Type B pancreatic cell (in vitro differentiated cells): ENCODE data around the gene FTSJ3. TPM values are rescaled to one million over a fixed set of nuclear protein-coding genes. Genes with fewer than 3 reads are reported as not detected.
A peak's percentile ranks its signal among the peaks of the same experiment; 100 is the strongest.

Experiments used
- DNase-seq: peaks from one replicate; pipeline ENCODE4 v3.0.0; 2021; ENCODE audit warnings: mixed read lengths; ENCODE audit not compliant: unreplicated experiment; ENCODE audit errors: extremely low spot score
- H3K27ac Mint-ChIP-seq: 2 replicates; pipeline ENCODE4 v1.8.0; 2021; ENCODE audit warnings: mild to moderate bottlenecking, mixed read lengths
- H3K27me3 Mint-ChIP-seq: 2 replicates; pipeline ENCODE4 v1.8.0; 2021; ENCODE audit warnings: mixed read lengths
- H3K36me3 Mint-ChIP-seq: 2 replicates; pipeline ENCODE4 v1.8.0; 2021; ENCODE audit warnings: mixed read lengths
- H3K4me1 Mint-ChIP-seq: one replicate; pipeline ENCODE4 v1.8.0; 2021; ENCODE audit warnings: mixed read lengths; ENCODE audit not compliant: unreplicated experiment
- H3K4me3 Mint-ChIP-seq: 2 replicates; pipeline ENCODE4 v1.8.0; 2021; ENCODE audit warnings: mild to moderate bottlenecking, mixed read lengths
- H3K9me3 Mint-ChIP-seq: 2 replicates; pipeline ENCODE4 v1.8.0; 2021; ENCODE audit warnings: mixed read lengths
- CTCF ChIP-seq: fragments of 200-600 bp; sonication (generic); conservative IDR thresholded peaks from 2 replicates; pipeline ENCODE4 v1.5.0; 2021; ENCODE audit warnings: antibody characterized with exemption, mild to moderate bottlenecking
- total RNA-seq: library from RNA; stranded (reverse); gene quantifications from 2 replicates; pipeline ENCODE4 v1.2.1, GENCODE V29; 2021; ENCODE audit warnings: low replicate concordance

Gene FTSJ3
- total RNA-seq, 1 donor from 2014 or later: 45.2 TPM

- Mint-ChIP-seq H3K36me3 (no peaks in the 10 kb centered on the region), H3K9me3 (no peaks in the 10 kb centered on the region), H3K4me3 (peak within 1 kb of the TSS; percentile 97), H3K4me1 (peaks cover 33% of the 10 kb centered on the region), H3K27me3 (peaks cover 8% of the 10 kb centered on the region), H3K27ac (peak within 1 kb of the TSS; percentile 94)
- no peak for TF ChIP-seq CTCF
- DNase-seq: peak; percentile 98
Observed at GRCh38 chr17:63842540-63843386, 15.3 kb upstream of the FTSJ3 start, which contains the start of gene SMARCD2. SMARCD2 (minus strand) TSS chr17:63842685; CDS start chr17:63842674, 11 bp downstream.

- no peaks in the 10 kb centered on the region for H3K36me3 Mint-ChIP-seq
- TF ChIP-seq CTCF: no peak
- peak overlapping the region; percentile 94 for H3K27ac Mint-ChIP-seq
- peak overlapping the region; percentile 97 for H3K4me3 Mint-ChIP-seq
- peaks cover 8% of the 10 kb centered on the region for H3K27me3 Mint-ChIP-seq
- H3K9me3 Mint-ChIP-seq: no peaks in the 10 kb centered on the region
- peaks cover 33% of the 10 kb centered on the region for H3K4me1 Mint-ChIP-seq
- no peak for DNase-seq
Observed at GRCh38 chr17:63842173-63842539, 14.7 kb upstream of the FTSJ3 start.

- Mint-ChIP-seq H3K4me1 (peaks cover 33% of the 10 kb centered on the region), H3K36me3 (peaks cover 3% of the 10 kb centered on the region), H3K9me3 (no peaks in the 10 kb centered on the region), H3K27ac (peak overlapping the region; percentile 94), H3K4me3 (peak overlapping the region; percentile 97), H3K27me3 (peaks cover 8% of the 10 kb centered on the region)
- no peak for TF ChIP-seq CTCF
- no peak for DNase-seq
Observed at GRCh38 chr17:63841350-63842172, 14.1 kb upstream of the FTSJ3 start.

- H3K4me3 Mint-ChIP-seq: peak overlapping the region; percentile 97
- H3K9me3 Mint-ChIP-seq: no peaks in the 10 kb centered on the region
- no peak for TF ChIP-seq CTCF
- peak overlapping the region; percentile 94 for H3K27ac Mint-ChIP-seq
- peaks cover 3% of the 10 kb centered on the region for H3K36me3 Mint-ChIP-seq
- H3K27me3 Mint-ChIP-seq: peaks cover 5% of the 10 kb centered on the region
- peaks cover 33% of the 10 kb centered on the region for H3K4me1 Mint-ChIP-seq
- DNase-seq: no peak
Observed at GRCh38 chr17:63840591-63841349, 13.3 kb upstream of the FTSJ3 start.

GRCh38 chr17:63838631-63839171, 11.2 kb upstream of the FTSJ3 start:
- H3K4me1 Mint-ChIP-seq: peaks cover 30% of the 10 kb centered on the region
- no peaks in the 10 kb centered on the region for H3K9me3 Mint-ChIP-seq
- H3K4me3 Mint-ChIP-seq: peak overlapping the region; percentile 76
- peak overlapping the region; percentile 80 for H3K27ac Mint-ChIP-seq
- H3K27me3 Mint-ChIP-seq: no peaks in the 10 kb centered on the region
- no peak for TF ChIP-seq CTCF
- H3K36me3 Mint-ChIP-seq: peaks cover 11% of the 10 kb centered on the region
- no peak for DNase-seq
